ENCODE measurements around the gene TET1.

GRCh38 chr10:68601501-68602265 lies 41.5 kb downstream of the TET1 start:
- TF ChIP-seq CTCF (IDR thresholded peaks at IDR 0.05): no peak
- TF ChIP-seq ZFX (IDR thresholded peaks at IDR 0.05; ENCODE audit: borderline replicate concordance): no peak
